GM12865 (cell line): ENCODE measurements around the gene SLC5A9.
"Not testable (repeated sequence)": the region's sequence is repeated elsewhere in the genome, so short reads cannot be mapped to it uniquely, and the experiment has no call there.

Source experiments
- DNase-seq: peaks from one replicate; pipeline ENCODE4 v3.0.0; 2010; ENCODE audit warnings: low read depth
- H3K4me3 ChIP-seq: 2 replicates; pipeline ENCODE4 v1.5.1; 2011; ENCODE audit warnings: mild to moderate bottlenecking, low read depth, low read length, control low read depth
- TF ChIP-seq, protein P1 (sequence below): IDR thresholded peaks from 2 replicates; pipeline ENCODE4 v1.5.1; 2011; ENCODE audit warnings: low read length, control low read depth, low read depth, inconsistent platforms; ENCODE audit not compliant: insufficient read depth; ENCODE audit errors: missing control alignments

Gene SLC5A9

GRCh38 chr1:48263041-48263440, 40.5 kb downstream of the SLC5A9 start:
- TF ChIP-seq, protein P1, sequence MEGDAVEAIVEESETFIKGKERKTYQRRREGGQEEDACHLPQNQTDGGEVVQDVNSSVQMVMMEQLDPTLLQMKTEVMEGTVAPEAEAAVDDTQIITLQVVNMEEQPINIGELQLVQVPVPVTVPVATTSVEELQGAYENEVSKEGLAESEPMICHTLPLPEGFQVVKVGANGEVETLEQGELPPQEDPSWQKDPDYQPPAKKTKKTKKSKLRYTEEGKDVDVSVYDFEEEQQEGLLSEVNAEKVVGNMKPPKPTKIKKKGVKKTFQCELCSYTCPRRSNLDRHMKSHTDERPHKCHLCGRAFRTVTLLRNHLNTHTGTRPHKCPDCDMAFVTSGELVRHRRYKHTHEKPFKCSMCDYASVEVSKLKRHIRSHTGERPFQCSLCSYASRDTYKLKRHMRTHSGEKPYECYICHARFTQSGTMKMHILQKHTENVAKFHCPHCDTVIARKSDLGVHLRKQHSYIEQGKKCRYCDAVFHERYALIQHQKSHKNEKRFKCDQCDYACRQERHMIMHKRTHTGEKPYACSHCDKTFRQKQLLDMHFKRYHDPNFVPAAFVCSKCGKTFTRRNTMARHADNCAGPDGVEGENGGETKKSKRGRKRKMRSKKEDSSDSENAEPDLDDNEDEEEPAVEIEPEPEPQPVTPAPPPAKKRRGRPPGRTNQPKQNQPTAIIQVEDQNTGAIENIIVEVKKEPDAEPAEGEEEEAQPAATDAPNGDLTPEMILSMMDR = no peak
- no peak overlapping the region for H3K4me3 ChIP-seq
- DNase-seq = no peak

DNA sequence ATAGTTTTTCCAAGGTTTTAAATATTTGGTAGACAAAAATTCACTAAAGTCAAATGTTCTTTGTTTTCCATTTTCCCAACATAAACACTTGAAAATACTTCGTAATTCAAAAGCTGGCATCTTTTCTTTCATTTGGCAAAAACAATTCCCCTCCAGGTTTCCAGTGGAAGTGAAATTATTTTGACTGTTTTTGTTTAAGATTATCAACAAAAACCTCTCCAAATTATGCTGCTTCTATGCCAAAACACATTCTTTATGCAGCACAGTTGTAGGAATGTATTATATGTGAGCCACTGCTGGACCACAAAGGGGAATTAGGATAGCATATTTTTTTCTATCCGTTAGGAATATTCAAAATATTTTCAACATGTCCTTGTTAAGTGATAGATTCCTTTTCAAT, 44.1 kb downstream of the SLC5A9 start:
- TF ChIP-seq, protein P1 = no peak
- no peak for DNase-seq
- H3K4me3 ChIP-seq = no peak overlapping the region

DNA sequence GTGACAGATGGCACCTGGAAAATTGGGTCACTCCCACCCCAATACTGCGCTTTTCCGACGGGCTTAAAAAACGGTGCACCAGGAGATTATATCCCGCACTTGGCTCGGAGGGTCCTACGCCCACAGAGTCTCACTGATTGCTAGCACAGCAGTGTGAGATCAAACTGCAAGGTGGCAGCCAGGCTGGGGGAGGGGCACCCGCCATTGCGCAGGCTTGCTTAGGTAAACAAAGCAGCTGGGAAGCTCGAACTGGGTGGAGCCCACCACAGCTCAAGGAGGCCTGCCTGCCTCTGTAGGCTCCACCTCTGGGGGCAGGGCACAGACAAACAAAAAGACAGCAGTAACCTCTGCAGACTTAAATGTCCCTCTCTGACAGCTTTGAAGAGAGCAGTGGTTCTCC, 54.9 kb downstream of the SLC5A9 start:
- not testable (repeated sequence) for H3K4me3 ChIP-seq, DNase-seq

GRCh38 chr1:48282329-48282728, 59.8 kb downstream of the SLC5A9 start:
- not testable (repeated sequence) for DNase-seq

GRCh38 chr1:48284696-48285420, 62.3 kb downstream of the SLC5A9 start:
- DNase-seq, H3K4me3 ChIP-seq: not testable (repeated sequence)

More at GRCh38 chr1:48282329-48282728, 59.8 kb downstream of the SLC5A9 start:
- not testable (repeated sequence) for H3K4me3 ChIP-seq

GRCh38 chr1:48285525-48285924, 63.0 kb downstream of the SLC5A9 start:
- H3K4me3 ChIP-seq = no peak overlapping the region
- no peak for DNase-seq
- TF ChIP-seq, protein P1 = no peak

DNA sequence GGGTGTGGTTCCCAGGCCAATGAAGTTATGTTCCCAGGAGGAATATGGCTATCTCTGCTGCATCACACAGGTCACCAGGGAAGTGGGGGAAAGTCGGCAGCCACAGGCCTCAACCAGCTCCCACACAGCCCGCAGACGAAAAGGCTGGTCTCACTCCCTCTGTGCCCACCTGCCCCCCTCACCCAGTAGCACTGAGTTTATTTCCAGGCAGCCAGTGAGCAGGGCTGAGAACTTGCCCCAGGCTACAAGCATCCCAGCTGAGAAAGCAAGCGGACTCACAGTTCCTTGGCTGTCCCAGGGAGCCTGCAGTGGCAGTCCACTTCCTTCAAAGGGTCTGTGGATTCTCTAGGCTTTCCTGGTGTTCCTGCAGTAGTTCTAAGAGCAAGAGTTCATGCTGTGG, 68.9 kb downstream of the SLC5A9 start:
- no peak for DNase-seq
- TF ChIP-seq, protein P1 = no peak
- no peak overlapping the region for H3K4me3 ChIP-seq

- DNase-seq = no peak
- no peak overlapping the region for H3K4me3 ChIP-seq
- TF ChIP-seq, protein P1 = no peak
These were observed 70.2 kb downstream of the SLC5A9 start for GRCh38 chr1:48292706-48293105.

- not testable (repeated sequence) for DNase-seq, H3K4me3 ChIP-seq
These were observed 71.6 kb downstream of the SLC5A9 start for GRCh38 chr1:48294094-48294493.
